Suppressor macrophage (primary cell): ENCODE results near the gene PHF2.

ENCODE experiments used
- DNase-seq, 4 experiments: peaks; one replicate each; pipeline ENCODE4 v3.0.0-alpha.2; 2020 to 2022

PHF2 gene

GRCh38 chr9:93710370-93710723 lies 134.0 kb downstream of the PHF2 start:
- DNase-seq, result no peak

- DNase-seq, result no peak
Measured at GRCh38 chr9:93711002-93711401, 134.6 kb downstream of the PHF2 start.

- no peak for DNase-seq
Measured at GRCh38 chr9:93712896-93713295, 136.5 kb downstream of the PHF2 start.

- DNase-seq, result no peak
Measured at GRCh38 chr9:93713716-93714115, 137.3 kb downstream of the PHF2 start.

- DNase-seq, result no peak
Measured at GRCh38 chr9:93721417-93721965, 145.1 kb downstream of the PHF2 start.

- no peak for DNase-seq
Measured at GRCh38 chr9:93724852-93725251, 148.5 kb downstream of the PHF2 start.

- no peak for DNase-seq
Measured at GRCh38 chr9:93725382-93725781, 149.0 kb downstream of the PHF2 start.

- DNase-seq, result no peak
Measured at GRCh38 chr9:93726147-93726546, 149.8 kb downstream of the PHF2 start.
